ENCODE measurements around the gene OGFOD3. TPM values are rescaled to one million over a fixed set of nuclear protein-coding genes. Genes with fewer than 3 reads are reported as not detected.

OGFOD3 gene
- total RNA-seq, 2 donors from 2014 or later = 24.9 to 27.4 TPM

DNA sequence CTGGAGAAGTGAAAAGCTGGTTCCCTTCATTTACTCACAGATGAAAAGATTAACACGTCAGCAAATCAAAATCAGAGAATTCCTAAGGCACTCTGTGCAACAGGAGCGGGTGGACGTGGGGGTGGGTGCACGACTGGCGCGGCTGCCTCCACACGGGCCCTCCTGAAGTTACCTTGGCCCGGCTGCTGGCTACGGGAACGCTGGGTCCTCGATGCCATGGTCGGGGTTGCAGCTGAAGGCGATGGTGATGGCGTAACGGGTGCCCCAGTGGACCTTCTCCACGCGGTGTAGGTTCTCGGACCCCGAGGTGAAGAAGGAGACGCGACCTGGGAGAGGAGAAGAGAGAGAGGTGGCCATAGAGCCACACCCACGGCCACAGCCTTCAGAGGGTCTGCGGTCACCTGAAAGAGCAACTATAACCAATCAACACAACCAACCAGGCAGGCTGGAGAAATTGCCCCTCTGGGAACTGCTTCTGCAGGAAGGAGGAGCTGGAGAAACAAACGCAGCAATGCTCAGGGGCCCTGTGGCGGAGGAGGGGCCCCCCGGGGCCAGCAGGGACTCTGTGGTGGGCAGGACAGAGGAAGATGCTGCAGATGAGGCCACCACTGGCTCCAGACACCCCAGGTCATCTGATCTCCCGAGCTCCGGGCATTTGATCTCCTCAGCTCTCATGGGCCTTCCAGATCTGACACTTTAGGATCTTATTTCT lies 26.0 kb downstream of the OGFOD3 start:
- DNase-seq (ENCODE audit: low spot score) (no peak), ATAC-seq (ENCODE audit: insufficient number of reproducible peaks, low FRiP score, low read depth) (no peak)
- no peak overlapping the region for H3K27ac ChIP-seq
- H3K27me3 ChIP-seq (replicated peaks; ENCODE audit: insufficient read depth) = no peaks in the 10 kb centered on the region
- H3K36me3 ChIP-seq = no peaks in the 10 kb centered on the region
- TF ChIP-seq, protein P1, sequence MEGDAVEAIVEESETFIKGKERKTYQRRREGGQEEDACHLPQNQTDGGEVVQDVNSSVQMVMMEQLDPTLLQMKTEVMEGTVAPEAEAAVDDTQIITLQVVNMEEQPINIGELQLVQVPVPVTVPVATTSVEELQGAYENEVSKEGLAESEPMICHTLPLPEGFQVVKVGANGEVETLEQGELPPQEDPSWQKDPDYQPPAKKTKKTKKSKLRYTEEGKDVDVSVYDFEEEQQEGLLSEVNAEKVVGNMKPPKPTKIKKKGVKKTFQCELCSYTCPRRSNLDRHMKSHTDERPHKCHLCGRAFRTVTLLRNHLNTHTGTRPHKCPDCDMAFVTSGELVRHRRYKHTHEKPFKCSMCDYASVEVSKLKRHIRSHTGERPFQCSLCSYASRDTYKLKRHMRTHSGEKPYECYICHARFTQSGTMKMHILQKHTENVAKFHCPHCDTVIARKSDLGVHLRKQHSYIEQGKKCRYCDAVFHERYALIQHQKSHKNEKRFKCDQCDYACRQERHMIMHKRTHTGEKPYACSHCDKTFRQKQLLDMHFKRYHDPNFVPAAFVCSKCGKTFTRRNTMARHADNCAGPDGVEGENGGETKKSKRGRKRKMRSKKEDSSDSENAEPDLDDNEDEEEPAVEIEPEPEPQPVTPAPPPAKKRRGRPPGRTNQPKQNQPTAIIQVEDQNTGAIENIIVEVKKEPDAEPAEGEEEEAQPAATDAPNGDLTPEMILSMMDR (IDR thresholded peaks at IDR 0.05) = no peak
- H3K4me3 ChIP-seq = no peak overlapping the region
- no peaks in the 10 kb centered on the region for H3K4me1 ChIP-seq (ENCODE audit: control insufficient read depth in 1 of 2, low read depth in 2 of 2)
- H3K9me3 ChIP-seq = no peaks in the 10 kb centered on the region

DNA sequence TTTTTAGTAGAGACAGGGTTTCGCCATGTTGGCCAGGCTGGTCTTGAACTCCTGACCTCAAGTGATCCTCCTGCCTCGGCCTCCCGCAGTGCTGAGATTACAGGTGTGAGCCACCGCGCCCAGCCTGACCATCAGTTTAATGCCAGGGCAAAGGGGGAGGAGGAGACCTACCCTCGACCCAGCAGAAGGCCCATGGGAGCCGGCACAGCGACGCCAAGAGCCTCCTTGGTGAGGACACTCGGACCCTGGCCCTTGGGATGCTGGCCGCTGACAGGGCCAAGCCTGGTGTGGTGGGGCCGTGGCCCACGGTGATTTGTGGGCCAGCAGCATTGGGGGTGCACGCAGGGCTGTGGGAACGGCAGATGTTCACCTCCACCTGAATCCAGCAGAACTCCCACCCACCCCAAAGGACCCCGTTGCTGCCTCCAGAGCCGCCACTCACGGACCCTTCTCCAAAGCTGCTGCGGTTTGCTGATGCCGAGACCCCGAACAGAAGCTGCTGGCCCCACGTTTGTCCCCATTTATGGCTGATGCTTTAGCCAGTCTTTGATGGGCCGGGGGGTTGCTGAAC lies 26.8 kb downstream of the OGFOD3 start:
- DNase-seq (ENCODE audit: low spot score) (no peak), ATAC-seq (ENCODE audit: insufficient number of reproducible peaks, low FRiP score, low read depth) (no peak)
- Histone ChIP-seq H3K9me3 (no peaks in the 10 kb centered on the region), H3K4me1 (ENCODE audit: control insufficient read depth in 1 of 2, low read depth in 2 of 2) (peaks cover 0 to 4% of the 10 kb centered on the region in 2 donors), H3K27ac (no peak overlapping the region), H3K27me3 (replicated peaks; ENCODE audit: insufficient read depth) (no peaks in the 10 kb centered on the region), H3K36me3 (no peaks in the 10 kb centered on the region), H3K4me3 (no peak overlapping the region)
- TF ChIP-seq, protein P1 (IDR thresholded peaks at IDR 0.05) = no peak

DNA sequence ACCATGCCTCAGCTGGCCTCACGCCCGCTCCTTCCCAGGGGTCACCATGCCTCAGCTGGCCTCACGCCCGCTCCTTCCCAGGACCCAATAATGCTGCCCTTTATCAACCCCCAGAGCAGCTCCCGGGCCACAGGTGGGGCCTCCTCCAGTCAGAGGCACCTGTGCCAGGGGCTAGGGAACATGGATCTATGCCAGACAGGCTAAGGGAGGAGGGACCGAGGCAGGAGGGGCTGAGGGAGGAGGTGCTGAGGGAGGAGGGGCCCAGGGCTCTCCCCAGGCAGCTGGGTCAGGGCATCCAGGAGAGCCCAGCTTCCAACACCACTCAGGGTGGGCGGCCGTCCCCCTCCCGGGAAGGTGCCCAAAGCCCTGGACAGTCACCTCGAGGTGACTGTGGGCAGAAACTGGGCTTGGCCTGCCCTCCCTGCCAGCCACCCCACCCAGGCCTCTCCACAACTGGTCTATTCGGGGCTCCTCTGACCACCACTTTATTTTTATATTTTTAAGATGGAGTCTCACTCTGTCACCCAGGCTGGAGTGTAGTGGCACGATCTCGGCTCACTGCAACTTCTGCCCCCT lies 27.4 kb downstream of the OGFOD3 start:
- TF ChIP-seq, protein P1 (IDR thresholded peaks at IDR 0.05) = no peak
- Histone ChIP-seq H3K27me3 (replicated peaks; ENCODE audit: insufficient read depth) (no peaks in the 10 kb centered on the region), H3K9me3 (no peaks in the 10 kb centered on the region), H3K4me1 (ENCODE audit: control insufficient read depth in 1 of 2, low read depth in 2 of 2) (peaks cover under 1 to 10% of the 10 kb centered on the region in 2 donors), H3K36me3 (no peaks in the 10 kb centered on the region), H3K4me3 (no peak overlapping the region), H3K27ac (no peak overlapping the region)
- ATAC-seq (ENCODE audit: insufficient number of reproducible peaks, low FRiP score, low read depth) = no peak
- no peak for DNase-seq (ENCODE audit: low spot score)

DNA sequence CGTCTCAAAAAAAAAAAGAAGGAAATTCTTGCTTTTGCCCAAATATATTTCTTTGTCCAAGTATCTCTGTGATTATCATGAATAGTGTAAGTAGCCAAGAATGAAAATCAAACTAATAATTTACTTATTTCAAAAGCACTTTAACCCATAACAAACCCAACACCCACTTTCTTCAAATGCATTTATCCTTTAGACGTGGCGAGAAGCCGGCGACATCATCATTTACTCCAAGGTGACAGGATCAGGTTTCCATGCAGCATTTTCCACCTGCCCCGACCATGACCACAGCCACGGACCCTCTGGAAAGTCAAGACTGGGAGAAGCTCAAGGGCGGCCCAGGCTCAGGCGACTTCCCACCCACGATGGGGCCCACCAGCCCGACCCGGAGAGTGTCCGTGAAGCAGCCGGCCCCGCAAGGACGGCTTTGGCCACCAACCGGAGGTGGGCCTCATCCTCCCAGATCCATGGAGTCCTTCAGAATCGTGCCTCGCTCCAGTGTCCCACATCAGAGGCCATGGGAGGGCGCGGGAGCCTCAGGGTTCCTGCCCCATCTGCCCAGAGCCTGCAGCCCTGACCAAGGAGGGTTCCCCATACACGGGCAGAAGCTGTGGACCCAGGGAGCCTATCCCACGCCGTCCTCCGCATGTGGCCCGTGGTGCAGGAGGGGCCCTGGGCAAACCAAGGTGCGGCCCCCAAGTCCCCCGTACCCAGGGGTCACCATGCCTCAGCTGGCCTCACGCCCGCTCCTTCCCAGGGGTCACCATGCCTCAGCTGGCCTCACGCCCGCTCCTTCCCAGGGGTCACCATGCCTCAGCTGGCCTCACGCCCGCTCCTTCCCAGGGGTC lies 28.1 kb downstream of the OGFOD3 start:
- Histone ChIP-seq H3K4me3 (no peak overlapping the region), H3K36me3 (no peaks in the 10 kb centered on the region), H3K27ac (no peak overlapping the region), H3K4me1 (ENCODE audit: control insufficient read depth in 1 of 2, low read depth in 2 of 2) (peaks cover 7 to 17% of the 10 kb centered on the region in 2 donors), H3K9me3 (no peaks in the 10 kb centered on the region), H3K27me3 (replicated peaks; ENCODE audit: insufficient read depth) (no peaks in the 10 kb centered on the region)
- ATAC-seq (ENCODE audit: insufficient number of reproducible peaks, low FRiP score, low read depth) (no peak), DNase-seq (ENCODE audit: low spot score) (no peak)
- TF ChIP-seq, protein P1 (IDR thresholded peaks at IDR 0.05) = no peak

DNA sequence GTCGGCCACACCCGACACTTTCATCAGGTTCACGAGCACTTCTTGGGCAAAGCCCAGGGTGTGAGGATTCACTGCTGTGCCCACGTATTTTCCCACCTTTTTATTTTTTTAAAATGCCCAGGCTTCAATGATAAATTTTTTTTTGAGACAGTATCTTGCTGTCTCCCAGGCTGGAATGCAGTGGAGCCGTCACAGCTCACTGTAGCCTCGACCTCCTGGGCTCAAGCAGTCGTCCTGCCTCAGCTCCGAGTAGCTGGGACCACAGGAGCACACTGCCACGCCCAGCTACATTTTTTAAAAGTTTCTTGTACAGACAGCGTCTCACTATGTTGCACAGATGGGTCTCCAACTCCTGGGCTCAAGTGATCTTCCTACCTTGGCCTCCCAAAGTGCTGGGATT lies 29.0 kb downstream of the OGFOD3 start:
- no peak for DNase-seq (ENCODE audit: low spot score)
- TF ChIP-seq, protein P1 (IDR thresholded peaks at IDR 0.05) = no peak
- no peaks in the 10 kb centered on the region for H3K27me3 ChIP-seq (replicated peaks; ENCODE audit: insufficient read depth)

More for the DNA sequence above, 29.0 kb downstream of the OGFOD3 start:
- Histone ChIP-seq H3K4me1 (ENCODE audit: control insufficient read depth in 1 of 2, low read depth in 2 of 2) (peaks cover 14 to 26% of the 10 kb centered on the region in 2 donors), H3K9me3 (no peaks in the 10 kb centered on the region), H3K27ac (no peak overlapping the region), H3K4me3 (no peak overlapping the region), H3K36me3 (no peaks in the 10 kb centered on the region)
- ATAC-seq (ENCODE audit: insufficient number of reproducible peaks, low FRiP score, low read depth) = no peak

Measured in thoracic aorta (tissue), 2 donors.